ENCODE results near the gene RNF152.

DNA sequence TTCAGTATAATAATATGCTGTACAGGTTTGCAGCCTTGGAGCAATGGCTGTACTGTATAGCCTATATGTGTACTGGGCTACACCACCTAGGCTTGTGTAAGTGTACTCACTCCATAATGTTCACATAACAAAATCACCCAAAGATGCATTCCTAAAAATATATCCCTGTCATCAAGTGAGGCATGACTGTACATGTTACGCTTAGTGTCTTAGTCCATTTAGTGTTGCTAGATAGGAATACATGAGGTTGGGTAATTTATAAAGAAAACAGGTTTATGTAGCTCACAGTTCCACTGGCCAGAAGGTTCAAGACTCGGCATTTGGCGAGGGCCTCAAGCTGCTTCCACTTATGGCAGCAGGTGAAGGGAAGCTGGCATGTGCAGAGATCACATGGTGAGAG lies 31.4 kb downstream of the RNF152 start:
- TF ChIP-seq, protein P1, sequence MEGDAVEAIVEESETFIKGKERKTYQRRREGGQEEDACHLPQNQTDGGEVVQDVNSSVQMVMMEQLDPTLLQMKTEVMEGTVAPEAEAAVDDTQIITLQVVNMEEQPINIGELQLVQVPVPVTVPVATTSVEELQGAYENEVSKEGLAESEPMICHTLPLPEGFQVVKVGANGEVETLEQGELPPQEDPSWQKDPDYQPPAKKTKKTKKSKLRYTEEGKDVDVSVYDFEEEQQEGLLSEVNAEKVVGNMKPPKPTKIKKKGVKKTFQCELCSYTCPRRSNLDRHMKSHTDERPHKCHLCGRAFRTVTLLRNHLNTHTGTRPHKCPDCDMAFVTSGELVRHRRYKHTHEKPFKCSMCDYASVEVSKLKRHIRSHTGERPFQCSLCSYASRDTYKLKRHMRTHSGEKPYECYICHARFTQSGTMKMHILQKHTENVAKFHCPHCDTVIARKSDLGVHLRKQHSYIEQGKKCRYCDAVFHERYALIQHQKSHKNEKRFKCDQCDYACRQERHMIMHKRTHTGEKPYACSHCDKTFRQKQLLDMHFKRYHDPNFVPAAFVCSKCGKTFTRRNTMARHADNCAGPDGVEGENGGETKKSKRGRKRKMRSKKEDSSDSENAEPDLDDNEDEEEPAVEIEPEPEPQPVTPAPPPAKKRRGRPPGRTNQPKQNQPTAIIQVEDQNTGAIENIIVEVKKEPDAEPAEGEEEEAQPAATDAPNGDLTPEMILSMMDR (tag by site-specific recombination; IDR thresholded peaks at IDR 0.05) = no peak
- TF ChIP-seq, protein P2, sequence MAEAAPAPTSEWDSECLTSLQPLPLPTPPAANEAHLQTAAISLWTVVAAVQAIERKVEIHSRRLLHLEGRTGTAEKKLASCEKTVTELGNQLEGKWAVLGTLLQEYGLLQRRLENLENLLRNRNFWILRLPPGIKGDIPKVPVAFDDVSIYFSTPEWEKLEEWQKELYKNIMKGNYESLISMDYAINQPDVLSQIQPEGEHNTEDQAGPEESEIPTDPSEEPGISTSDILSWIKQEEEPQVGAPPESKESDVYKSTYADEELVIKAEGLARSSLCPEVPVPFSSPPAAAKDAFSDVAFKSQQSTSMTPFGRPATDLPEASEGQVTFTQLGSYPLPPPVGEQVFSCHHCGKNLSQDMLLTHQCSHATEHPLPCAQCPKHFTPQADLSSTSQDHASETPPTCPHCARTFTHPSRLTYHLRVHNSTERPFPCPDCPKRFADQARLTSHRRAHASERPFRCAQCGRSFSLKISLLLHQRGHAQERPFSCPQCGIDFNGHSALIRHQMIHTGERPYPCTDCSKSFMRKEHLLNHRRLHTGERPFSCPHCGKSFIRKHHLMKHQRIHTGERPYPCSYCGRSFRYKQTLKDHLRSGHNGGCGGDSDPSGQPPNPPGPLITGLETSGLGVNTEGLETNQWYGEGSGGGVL (tag by site-specific recombination; IDR thresholded peaks at IDR 0.05) = no peak
- TF ChIP-seq, protein P3, sequence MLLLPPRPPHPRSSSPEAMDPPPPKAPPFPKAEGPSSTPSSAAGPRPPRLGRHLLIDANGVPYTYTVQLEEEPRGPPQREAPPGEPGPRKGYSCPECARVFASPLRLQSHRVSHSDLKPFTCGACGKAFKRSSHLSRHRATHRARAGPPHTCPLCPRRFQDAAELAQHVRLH (tag by site-specific recombination; IDR thresholded peaks at IDR 0.05) = no peak
- no peak for TF ChIP-seq EGR2 (tag by site-specific recombination; IDR thresholded peaks at IDR 0.05; ENCODE audit: low read depth)
- TF ChIP-seq ZNF10 (tag by site-specific recombination; IDR thresholded peaks at IDR 0.05) = no peak
- no peak for TF ChIP-seq ZNF768 (tag by site-specific recombination; IDR thresholded peaks at IDR 0.05)
- no peak for TF ChIP-seq ZNF350 (tag by site-specific recombination; IDR thresholded peaks at IDR 0.05)
- no peak for TF ChIP-seq ZNF274 (IDR thresholded peaks at IDR 0.05; ENCODE audit: low read length)
- no peak for TF ChIP-seq ZNF274 (tag by site-specific recombination; IDR thresholded peaks at IDR 0.05; ENCODE audit: borderline replicate concordance)
- no peak for TF ChIP-seq ZNF670 (tag by site-specific recombination; IDR thresholded peaks at IDR 0.05; ENCODE audit: low read depth)

Measured in HEK293 (cell line).